ENCODE results near the gene CTIF.
"Not testable (repeated sequence)": the region's sequence is repeated elsewhere in the genome, so short reads cannot be mapped to it uniquely, and the experiment has no call there.

Gene CTIF

DNA sequence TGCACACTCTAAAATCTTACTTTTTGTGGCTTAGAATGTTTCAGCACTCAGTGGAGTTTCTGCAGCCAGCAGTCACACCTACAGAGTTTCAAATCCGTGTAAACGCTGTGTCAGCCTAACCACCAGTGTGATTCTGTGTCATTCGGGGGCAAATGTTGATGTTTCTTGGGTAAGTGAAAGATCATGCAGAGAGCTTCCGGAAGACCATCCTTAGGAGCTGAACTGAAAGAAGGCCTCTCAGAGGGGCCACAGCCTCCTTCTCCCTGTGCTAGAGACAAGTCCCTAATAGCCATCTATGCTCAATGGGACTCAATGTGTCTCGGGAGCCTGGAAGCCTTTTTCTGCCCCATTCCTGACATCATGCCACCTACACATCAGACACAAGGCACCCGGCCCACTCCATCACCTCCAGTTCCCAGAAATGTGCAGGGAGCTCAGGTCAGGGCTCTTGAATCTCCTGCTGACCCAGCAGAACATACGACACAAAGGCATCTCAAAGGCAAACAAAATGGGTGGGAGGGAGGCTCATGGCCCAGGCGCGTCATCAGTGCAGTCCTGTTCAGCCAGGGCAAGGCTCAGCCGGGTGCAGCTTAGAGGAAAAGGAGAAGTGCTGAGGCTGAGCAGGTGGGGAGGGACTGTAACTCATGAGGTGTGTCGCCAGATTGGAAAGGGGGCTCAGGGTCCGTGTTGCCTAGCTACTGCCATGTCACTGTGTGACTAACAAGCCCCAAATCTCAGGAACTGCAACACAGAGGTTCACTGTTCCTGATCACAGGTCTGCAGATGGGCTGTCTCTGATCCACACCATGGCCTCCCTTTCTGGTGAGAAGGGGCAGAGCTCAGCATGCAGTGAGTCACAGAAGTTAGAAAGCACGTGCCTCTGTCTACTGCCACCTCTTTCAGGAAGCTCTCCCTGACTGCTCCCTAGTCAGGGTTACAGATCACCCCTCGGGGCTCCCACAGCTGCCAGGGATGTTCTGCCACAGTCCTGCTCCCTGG lies 329.9 kb downstream of the CTIF start:
- H3K4me1 Mint-ChIP-seq, result peaks cover 61% of the 10 kb centered on the region
- no peaks in the 10 kb centered on the region for H3K9me3 Mint-ChIP-seq
- DNase-seq (ENCODE audit: low spot score in 2 of 2) (peak; percentile 50 to 81), ATAC-seq (peak; percentile 91)
- peak overlapping the region; percentile 64 for H3K4me3 Mint-ChIP-seq
- H3K27ac Mint-ChIP-seq, result peak overlapping the region; percentile 95
- H3K36me3 Mint-ChIP-seq, result peaks cover 18% of the 10 kb centered on the region

DNA sequence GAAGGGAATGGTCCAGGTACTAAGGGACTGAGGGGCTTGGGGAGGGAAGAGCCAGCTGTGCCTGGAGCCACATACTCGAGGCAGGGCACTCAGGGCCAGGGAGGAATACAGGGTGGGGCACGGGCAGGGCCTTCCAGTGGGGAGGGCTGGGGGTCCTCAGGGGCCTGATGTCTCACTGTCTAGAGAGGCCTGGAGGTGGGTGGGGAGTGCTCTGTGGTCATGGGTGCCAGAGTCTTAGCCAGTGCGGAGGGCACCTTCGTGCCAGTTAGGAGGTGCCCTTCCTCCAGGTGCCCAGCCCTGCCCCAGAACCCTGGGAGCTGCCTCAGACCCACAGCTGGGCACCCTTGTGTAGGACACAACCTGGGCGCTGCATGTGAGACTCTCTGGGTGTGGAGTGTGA lies 330.8 kb downstream of the CTIF start:
- no peak for DNase-seq (ENCODE audit: low spot score in 2 of 2)
- no peak for ATAC-seq
- peaks cover 64% of the 10 kb centered on the region for H3K4me1 Mint-ChIP-seq
- H3K27ac Mint-ChIP-seq, result peak overlapping the region; percentile 95
- H3K9me3 Mint-ChIP-seq, result no peaks in the 10 kb centered on the region
- H3K36me3 Mint-ChIP-seq, result peaks cover 18% of the 10 kb centered on the region
- peak overlapping the region; percentile 64 for H3K4me3 Mint-ChIP-seq

DNA sequence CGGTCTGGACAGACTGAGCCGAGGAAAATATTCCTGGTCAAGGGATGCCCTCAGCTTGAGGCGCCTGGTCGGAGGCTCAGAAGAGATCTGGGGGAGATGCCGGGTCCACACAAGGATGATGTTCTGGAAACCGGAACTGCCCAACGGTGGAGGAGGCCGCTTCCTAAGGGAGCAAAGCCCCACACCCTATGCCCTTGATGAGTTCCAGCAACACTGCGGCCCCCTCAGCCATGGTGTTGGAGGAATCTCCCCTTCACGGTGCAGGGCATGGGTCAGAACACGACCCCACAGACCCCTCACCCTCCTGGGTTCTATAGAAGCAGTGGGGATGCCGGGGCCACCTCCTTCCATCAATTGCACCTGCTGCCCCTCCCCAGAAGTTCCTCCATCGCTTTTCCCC lies 332.1 kb downstream of the CTIF start:
- ATAC-seq; H3K9me3 Mint-ChIP-seq; H3K4me3 Mint-ChIP-seq; DNase-seq (ENCODE audit: low spot score in 2 of 2); H3K27ac Mint-ChIP-seq: not testable (repeated sequence)
- Mint-ChIP-seq H3K36me3 (peaks cover 18% of the 10 kb centered on the region), H3K4me1 (peaks cover 64% of the 10 kb centered on the region)

DNA sequence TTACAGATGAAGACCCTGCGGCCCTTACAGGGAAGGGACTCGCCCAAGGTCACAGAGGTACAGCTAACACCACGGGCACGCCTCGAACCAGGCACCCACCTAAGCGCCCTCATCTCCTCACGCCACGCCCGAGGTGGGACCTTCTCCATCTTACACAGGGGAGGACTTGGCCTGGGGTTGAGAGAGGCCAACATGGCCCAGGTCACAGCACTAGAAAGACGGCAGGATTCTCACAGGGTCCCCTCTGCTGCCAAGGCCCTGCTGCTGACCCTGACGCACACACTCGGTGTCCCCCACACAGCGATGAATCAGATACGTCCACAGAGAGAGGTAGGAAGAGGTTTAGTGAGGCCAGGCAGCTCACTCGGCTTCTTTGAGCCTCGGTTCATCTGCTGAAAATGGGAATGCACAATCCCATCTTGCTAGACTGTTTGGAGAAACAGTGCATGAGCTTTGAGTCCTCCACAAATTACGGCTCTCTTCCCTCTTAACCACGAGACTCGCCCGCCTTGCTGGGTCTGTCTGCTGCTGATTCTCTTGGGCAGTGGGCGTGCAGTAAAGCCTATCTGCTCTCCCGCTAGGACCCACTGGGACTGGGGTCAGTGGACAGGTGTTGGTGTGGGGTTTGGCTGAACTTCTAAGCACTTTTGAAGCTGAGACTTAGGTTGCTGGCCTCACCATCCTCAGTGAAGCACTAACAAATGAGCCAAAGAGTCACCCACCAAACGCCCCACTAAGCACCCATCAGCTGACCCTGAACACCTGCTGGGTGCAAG lies 332.7 kb downstream of the CTIF start:
- Mint-ChIP-seq H3K4me3 (no peak overlapping the region), H3K27ac (no peak overlapping the region), H3K36me3 (peaks cover 18% of the 10 kb centered on the region), H3K9me3 (no peaks in the 10 kb centered on the region), H3K4me1 (peaks cover 64% of the 10 kb centered on the region)
- DNase-seq (ENCODE audit: low spot score in 2 of 2) (no peak), ATAC-seq (no peak)

DNA sequence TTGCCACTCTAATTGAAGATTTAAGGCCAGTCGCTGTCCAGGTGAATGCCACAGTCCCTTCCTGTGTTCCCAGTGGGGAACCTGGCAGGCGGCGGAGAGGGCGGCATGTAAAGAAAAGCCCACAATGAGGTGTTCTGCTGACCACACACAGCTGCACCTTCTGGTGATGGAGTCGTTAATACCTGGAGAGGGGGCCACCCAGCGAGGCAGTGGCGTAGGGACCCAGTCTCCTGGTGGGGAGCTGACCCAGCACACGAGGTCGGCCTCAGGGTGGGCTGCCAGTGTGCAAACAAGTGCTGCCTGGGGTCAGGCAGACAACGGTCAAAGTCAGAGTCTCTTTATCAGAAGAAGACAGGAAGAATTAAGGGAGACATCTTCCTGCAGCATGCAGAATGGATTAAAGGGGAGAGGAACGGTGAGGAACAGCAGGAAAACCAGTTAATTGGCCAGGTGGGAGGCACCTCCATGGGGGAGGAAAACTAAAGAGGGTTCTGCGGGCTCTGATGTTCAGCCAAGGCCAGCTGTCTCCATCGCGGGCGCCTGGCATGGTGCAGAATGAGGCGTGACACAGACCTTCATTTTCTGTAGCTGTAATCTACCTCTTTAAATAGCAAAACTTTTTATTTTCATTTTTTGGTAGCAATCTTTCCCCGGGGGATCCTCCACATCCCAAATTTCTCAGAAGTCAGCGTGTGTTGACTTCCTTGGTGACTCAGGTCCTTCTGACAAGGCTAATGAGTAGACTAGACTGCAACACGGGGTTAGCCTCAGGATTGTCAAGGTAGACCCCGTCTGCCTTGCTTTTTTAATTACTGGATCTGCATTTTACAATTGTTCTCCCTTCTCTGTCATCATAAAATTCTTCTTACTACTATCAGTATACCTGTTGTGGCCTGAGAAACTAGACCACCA lies 333.7 kb downstream of the CTIF start:
- Mint-ChIP-seq H3K27ac (peak overlapping the region; percentile 80), H3K36me3 (peaks cover 18% of the 10 kb centered on the region), H3K4me1 (peaks cover 64% of the 10 kb centered on the region), H3K4me3 (peak overlapping the region; percentile 41), H3K9me3 (no peaks in the 10 kb centered on the region)
- no peak for DNase-seq (ENCODE audit: low spot score in 2 of 2)
- no peak for ATAC-seq

DNA sequence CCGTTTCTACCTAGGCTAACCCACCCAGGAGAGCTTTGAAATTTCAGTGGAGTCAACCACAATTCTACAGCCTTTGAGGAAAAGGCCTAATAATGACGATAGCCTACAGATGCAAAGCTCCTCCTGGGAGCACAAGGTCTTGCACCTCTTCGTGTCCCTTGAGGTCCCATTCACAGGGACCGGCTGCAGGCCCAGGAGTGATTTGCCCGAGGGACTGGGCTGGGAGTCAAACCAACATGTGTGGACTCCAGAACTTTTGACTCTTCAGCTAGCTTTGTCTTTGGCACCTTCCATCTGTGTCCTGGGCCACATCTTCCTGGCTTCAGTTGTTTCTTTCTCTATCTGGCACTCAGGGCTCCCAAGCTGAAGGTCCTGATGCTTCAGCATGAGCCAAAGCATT lies 335.4 kb downstream of the CTIF start:
- H3K36me3 Mint-ChIP-seq, result peaks cover 6% of the 10 kb centered on the region
- no peak for DNase-seq (ENCODE audit: low spot score in 2 of 2)

DNA sequence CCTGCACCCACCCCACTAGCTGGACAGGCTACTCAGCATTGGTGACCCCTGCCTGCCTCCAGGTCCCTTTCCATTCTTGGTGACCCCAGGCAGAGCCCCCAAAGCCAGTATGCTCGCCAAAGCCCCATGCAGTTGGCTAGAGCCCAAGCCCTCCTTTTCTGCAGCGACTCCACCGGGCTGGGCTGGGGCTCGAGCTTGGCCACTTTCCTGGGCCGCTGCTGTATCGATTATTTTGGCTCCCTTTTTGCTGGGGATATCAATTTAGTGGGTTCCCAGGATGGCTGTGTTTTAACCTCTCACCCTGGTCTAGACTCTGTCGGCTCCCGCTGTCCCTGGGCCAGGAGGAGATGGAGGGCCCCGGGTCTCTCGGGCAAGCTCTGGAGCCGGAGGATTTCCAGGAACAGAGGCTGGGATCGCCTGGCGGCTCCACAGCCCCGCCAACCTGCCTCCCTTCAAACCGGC lies 335.9 kb downstream of the CTIF start:
- no peak overlapping the region for H3K27ac Mint-ChIP-seq
- no peak for ATAC-seq
- DNase-seq (ENCODE audit: low spot score in 2 of 2), result no peak
- no peak overlapping the region for H3K4me3 Mint-ChIP-seq
- peaks cover 50% of the 10 kb centered on the region for H3K4me1 Mint-ChIP-seq
- H3K36me3 Mint-ChIP-seq, result peaks cover under 1% of the 10 kb centered on the region
- no peaks in the 10 kb centered on the region for H3K9me3 Mint-ChIP-seq

More for the DNA sequence above, 335.4 kb downstream of the CTIF start:
- Mint-ChIP-seq H3K9me3 (no peaks in the 10 kb centered on the region), H3K4me1 (peaks cover 54% of the 10 kb centered on the region), H3K4me3 (no peak overlapping the region), H3K27ac (peak overlapping the region; percentile 26)
- ATAC-seq, result no peak

DNA sequence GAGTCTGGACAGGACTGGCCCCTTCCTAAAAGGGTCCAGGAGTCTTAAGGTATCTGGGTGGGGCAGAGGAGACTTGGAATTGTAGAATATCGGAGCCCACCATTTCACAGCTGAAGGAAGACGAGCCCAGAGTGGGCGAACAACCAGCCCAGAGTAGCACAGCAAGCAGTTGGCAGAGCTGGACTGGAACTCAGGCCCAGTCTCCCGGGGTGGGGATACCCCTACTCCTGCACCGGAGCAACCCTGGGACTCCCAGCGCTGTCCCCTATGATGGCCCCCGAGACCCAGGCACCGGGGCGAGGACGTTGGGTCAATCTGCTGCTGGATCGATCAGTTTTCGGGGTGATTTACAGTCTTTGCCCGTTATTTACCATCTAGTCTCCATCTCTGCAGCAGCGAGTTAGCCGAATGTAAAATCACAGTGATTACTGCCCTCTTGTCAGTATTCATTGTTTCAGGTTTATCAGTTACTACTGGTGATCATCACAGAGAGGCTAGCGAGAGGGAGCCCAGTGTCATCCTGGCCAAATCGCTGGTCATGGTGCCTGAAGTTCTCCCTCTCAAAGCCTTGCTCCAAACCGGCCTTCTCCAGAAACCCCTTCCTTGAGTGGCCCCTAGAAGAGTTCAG lies 336.6 kb downstream of the CTIF start:
- no peak for DNase-seq (ENCODE audit: low spot score in 2 of 2)
- Mint-ChIP-seq H3K27ac (no peak overlapping the region), H3K4me1 (peaks cover 50% of the 10 kb centered on the region), H3K9me3 (no peaks in the 10 kb centered on the region), H3K36me3 (no peaks in the 10 kb centered on the region), H3K4me3 (no peak overlapping the region)
- ATAC-seq, result no peak

DNA sequence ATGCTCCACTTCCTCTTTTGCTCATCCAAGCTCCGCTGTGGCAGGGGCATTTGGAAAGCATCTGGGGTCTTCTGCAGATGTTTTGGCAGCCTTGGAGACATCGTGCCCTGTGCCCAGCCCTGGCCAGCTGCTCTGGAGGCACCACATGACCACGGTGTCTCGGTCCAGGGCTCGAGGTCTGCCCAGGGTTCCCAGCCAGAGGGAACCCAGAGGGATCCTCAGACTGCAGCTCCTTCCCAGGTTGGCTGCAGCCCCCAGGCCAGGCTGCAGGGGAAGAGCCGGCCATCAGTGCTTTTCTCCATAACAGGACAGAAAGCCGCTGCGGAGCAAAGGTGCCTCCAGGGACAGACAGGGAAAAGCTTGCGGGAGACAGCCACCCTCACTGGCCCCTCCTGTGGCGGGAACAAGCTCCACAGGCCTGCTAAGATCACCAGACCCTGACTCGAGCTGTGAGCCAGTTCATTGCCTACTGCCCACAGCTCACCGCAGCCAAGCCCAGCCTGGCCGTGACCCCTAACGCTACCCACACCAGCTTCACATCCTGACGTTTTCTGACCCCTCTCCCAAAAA lies 337.2 kb downstream of the CTIF start:
- peak overlapping the region; percentile 32 for H3K27ac Mint-ChIP-seq
- H3K4me3 Mint-ChIP-seq, result no peak overlapping the region
- H3K36me3 Mint-ChIP-seq, result no peaks in the 10 kb centered on the region
- H3K9me3 Mint-ChIP-seq, result no peaks in the 10 kb centered on the region
- ATAC-seq (no peak), DNase-seq (ENCODE audit: low spot score in 2 of 2) (no peak)
- peaks cover 46% of the 10 kb centered on the region for H3K4me1 Mint-ChIP-seq

DNA sequence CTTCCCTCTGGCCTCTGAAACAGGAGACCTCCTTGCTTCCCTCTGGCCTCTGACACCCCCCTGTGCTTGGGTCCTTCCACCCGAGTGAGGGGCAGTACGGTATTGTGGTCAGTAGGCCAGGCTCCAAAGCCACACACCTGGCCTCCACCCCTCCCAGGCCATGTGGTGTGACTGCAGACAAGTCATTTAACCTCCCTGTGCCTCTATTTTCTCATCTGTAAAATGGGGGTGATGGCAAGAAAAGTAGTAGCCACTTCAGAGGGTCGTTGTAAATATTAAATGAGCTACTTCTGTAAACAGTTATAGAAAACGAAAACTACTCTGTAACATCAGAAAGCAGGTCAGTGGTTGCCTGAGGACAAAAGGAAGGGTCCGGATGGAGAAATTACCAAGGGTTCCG lies 337.8 kb downstream of the CTIF start:
- peak overlapping the region; percentile 32 for H3K27ac Mint-ChIP-seq
- no peaks in the 10 kb centered on the region for H3K36me3 Mint-ChIP-seq
- DNase-seq (ENCODE audit: low spot score in 2 of 2), result no peak
- ATAC-seq, result no peak
- peaks cover 41% of the 10 kb centered on the region for H3K4me1 Mint-ChIP-seq
- no peaks in the 10 kb centered on the region for H3K9me3 Mint-ChIP-seq
- no peak overlapping the region for H3K4me3 Mint-ChIP-seq

DNA sequence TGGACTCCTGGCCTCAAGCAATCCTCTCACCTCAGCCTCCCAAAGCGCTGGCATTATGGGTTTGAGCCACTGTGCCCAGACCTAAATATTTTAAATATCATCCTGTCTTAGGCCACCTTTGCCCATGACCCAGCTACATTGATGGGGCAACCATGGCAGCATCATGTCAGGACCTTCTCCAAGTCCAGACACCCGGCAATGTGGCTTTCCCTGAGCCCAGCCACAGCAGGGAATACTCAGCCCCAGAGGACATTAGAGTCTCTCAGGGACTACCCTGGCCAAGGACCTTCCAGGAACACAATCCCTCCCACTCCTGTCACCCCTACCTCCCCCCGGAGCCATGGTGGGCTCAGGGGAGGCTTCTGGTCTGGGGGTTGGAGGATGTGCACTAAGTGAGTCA lies 339.1 kb downstream of the CTIF start:
- H3K36me3 Mint-ChIP-seq, result no peaks in the 10 kb centered on the region
- H3K9me3 Mint-ChIP-seq, result no peaks in the 10 kb centered on the region
- H3K27ac Mint-ChIP-seq, result peak overlapping the region; percentile 81
- peaks cover 27% of the 10 kb centered on the region for H3K4me1 Mint-ChIP-seq
- no peak for DNase-seq (ENCODE audit: low spot score in 2 of 2)
- H3K4me3 Mint-ChIP-seq, result no peak overlapping the region
- ATAC-seq, result no peak

DNA sequence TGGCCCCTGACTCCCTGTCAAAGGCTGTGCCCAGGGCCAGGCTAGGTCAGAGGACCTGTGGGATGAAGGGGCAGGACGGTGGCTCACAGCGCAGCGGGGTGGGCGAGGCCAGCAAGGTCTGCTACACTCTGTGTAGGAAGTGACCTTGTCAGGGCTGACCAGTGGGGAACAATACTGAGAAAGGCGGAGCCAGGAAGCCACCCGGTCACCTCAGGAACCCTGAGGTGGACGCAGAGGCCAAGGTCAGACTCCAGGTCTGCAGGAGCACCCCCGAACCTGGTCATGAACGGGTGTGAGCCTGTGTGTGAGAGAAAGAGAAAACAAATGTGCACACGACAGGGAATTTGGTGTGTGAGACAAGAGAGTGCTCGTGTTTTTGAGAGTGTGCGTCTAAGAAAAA lies 339.6 kb downstream of the CTIF start:
- peaks cover 22% of the 10 kb centered on the region for H3K4me1 Mint-ChIP-seq
- H3K27ac Mint-ChIP-seq, result peak overlapping the region; percentile 81
- no peak overlapping the region for H3K4me3 Mint-ChIP-seq
- no peaks in the 10 kb centered on the region for H3K36me3 Mint-ChIP-seq
- no peak for ATAC-seq
- H3K9me3 Mint-ChIP-seq, result no peaks in the 10 kb centered on the region
- no peak for DNase-seq (ENCODE audit: low spot score in 2 of 2)

DNA sequence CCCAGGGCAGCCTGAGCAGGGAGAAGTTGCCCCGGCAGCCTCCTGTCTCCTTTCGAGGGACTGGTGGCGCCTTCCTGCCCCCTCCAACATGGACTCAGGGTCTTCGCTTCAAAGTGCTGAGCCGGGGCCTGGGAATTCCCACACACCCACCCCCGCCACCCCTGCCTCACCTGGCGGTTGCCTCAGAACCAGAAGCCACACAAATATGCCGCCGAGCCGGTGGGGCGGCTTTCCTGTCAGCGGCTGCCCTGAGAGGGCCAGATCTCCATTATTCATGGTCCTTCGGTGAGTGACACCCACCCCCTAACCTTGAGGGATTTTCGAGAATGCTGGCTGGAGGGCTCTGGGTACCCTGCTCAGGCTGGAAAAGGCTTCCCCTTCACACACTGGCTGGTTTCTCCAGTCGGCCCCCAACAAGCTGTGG lies 340.2 kb downstream of the CTIF start:
- ATAC-seq (no peak), DNase-seq (ENCODE audit: low spot score in 2 of 2) (no peak)
- H3K9me3 Mint-ChIP-seq, result no peaks in the 10 kb centered on the region
- H3K36me3 Mint-ChIP-seq, result no peaks in the 10 kb centered on the region
- peaks cover 16% of the 10 kb centered on the region for H3K4me1 Mint-ChIP-seq
- no peak overlapping the region for H3K4me3 Mint-ChIP-seq
- no peak overlapping the region for H3K27ac Mint-ChIP-seq

DNA sequence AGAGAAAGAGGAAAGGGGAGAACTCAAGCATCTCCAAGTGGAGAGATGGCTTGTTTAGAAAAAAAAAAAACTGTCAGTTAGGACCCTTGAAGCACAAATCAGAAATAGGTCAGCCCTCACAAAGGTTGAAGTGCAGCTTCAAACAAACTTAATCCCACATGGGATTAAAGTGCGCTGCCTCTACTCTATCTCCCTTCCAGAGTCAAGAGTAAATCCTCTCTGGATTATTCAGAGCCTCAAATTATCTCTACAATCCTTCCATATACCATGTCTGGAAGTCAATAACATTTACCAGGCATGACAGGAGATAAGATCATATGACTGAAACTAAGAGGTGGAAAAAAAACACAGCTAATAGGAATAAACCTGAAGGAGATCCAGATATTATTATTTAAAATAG lies 342.1 kb downstream of the CTIF start:
- H3K27ac Mint-ChIP-seq, result no peak overlapping the region

More for the DNA sequence above, 342.1 kb downstream of the CTIF start:
- Mint-ChIP-seq H3K36me3 (no peaks in the 10 kb centered on the region), H3K9me3 (no peaks in the 10 kb centered on the region), H3K4me1 (peaks cover 25% of the 10 kb centered on the region), H3K4me3 (no peak overlapping the region)
- DNase-seq (ENCODE audit: low spot score in 2 of 2), result no peak
- no peak for ATAC-seq
